Cardiac fibroblast (primary cell): ENCODE results near the gene CINP.

Experiments used
- DNase-seq, 2 donors: peaks; one replicate each; pipeline versions ENCODE4 v3.0.0 to v3.0.0-alpha.2; 2010; ENCODE audit warnings: low read depth in 2 of 2
- H3K4me3 ChIP-seq, 2 donors: replicated peaks in 1 of 2; 1 replicate in 1 of 2; 2 replicates in 1 of 2; pipeline ENCODE4 v1.5.1; 2011; ENCODE audit warnings: low read depth in 2 of 2, low read length in 2 of 2, mild to moderate bottlenecking in 2 of 2, moderate library complexity in 1 of 2
- CTCF ChIP-seq: IDR thresholded peaks from one replicate; pipeline ENCODE4 v1.5.1; 2011; ENCODE audit warnings: low read depth, mild to moderate bottlenecking, low read length, inconsistent platforms

The CINP gene

GRCh38 chr14:102374264-102374663 lies 11.6 kb upstream of the CINP start:
- DNase-seq, result no peak
- TF ChIP-seq CTCF, result no peak
- no peak overlapping the region for H3K4me3 ChIP-seq

- DNase-seq, result no peak
- H3K4me3 ChIP-seq, result no peak overlapping the region
- TF ChIP-seq CTCF, result no peak
These were observed 10.4 kb upstream of the CINP start for GRCh38 chr14:102373110-102373509.

- no peak for TF ChIP-seq CTCF
- no peak overlapping the region for H3K4me3 ChIP-seq
- DNase-seq, result no peak
These were observed 8.7 kb upstream of the CINP start for GRCh38 chr14:102371361-102371760.

DNA sequence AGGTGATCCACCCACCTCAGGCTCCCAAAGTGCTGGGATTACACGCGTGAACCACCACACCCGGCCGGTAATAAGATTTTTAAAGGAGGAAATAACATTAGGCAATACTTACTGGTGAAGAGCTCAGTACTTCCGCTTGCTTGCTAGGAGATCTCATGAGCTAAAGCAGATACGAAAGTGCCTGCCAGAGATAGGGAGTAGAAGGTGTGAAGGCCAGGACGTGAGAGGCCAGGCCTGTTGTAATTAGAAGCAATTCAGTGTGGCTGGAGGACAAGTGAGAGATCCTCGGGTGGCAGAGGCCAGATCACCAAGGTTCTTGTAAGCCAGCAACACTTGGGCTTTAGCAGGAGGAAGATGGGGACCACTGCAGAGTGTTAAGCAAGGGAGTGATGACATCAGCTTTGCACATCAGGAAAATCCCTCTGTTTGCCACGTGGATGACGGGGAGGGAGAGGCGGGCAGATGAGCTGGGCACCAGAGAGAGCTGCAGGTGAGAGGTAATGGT lies 7.7 kb upstream of the CINP start:
- peak; percentile 8 to 22 for DNase-seq
- H3K4me3 ChIP-seq, result no peak overlapping the region
- no peak for TF ChIP-seq CTCF

DNA sequence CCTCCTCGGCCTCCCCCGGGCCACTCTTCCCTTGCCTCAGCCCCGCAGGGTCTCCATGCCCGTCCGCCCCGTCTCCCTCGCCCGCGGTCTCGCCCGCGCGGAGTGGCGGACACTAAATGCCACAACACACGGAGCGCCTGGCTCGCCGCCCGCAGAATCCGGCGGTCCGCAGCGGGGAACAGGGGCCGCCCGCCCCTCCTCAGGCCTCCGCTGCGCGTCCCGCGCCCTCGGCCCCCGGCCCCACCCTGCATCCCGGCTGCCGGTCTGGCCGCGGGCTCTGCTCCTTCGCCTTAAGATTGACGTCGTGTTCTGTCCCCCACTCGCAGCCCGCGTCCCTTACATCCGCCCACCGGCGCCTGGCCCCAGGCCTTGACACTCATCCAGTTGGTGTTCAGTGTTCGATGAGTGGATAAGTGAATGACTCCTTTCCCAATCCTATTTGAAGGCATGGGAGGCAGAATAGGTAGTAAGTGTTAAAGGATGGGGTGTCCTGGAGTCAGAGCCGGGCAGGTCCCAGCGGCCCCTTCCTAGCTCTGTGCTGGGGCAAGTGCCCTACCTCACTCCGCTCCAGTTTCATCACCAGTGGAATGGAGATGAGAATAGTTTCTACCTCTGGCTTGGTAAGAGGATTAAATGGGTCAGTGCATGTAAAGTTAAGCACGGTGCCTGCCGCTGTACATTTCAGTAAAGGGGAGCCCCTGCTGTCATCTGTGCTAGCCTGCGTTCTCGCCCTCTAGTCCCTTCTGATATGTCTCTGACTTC lies 673 bp upstream of the CINP start:
- DNase-seq, result peak; percentile 35 to 44
- no peak for TF ChIP-seq CTCF
- H3K4me3 ChIP-seq, result peak overlapping the region; percentile 77 to 86

- DNase-seq, result peak; percentile 14 to 64
- TF ChIP-seq CTCF, result no peak
- H3K4me3 ChIP-seq, result peak overlapping the region; percentile 74 to 86
These were observed 606 bp downstream of the CINP start for GRCh38 chr14:102362084-102362483.
